IMR-90 (cell line): ENCODE data around the gene RGS5.
A peak's percentile ranks its signal among the peaks of the same experiment; 100 is the strongest.

Experiments used
- BHLHE40 ChIP-seq: fragments of 150-350 bp; IDR thresholded peaks from 2 replicates; pipeline ENCODE4 v1.6.1; 2016; ENCODE audit warnings: mild to moderate bottlenecking, low read depth, low read length
- CEBPB ChIP-seq: IDR thresholded peaks from 2 replicates; pipeline ENCODE4 v1.6.1; 2012; ENCODE audit warnings: low read depth, low read length, improper control_type of control experiment
- CHD1 ChIP-seq: IDR thresholded peaks from 2 replicates; pipeline ENCODE4 v1.6.1; 2012; ENCODE audit warnings: low read depth, low read length, improper control_type of control experiment
- CTCF ChIP-seq: conservative IDR thresholded peaks from 2 replicates; pipeline ENCODE4 v1.5.1; 2012; ENCODE audit warnings: mild to moderate bottlenecking, low read depth, low read length, improper control_type of control experiment
- ELK1 ChIP-seq: fragments of 150-350 bp; IDR thresholded peaks from 2 replicates; pipeline ENCODE4 v1.6.1; 2016; ENCODE audit warnings: low read depth, mild to moderate bottlenecking, low read length, moderate library complexity, borderline replicate concordance
- MXI1 ChIP-seq: IDR thresholded peaks from 2 replicates; pipeline ENCODE4 v1.6.1; 2012; ENCODE audit warnings: low read depth, mild to moderate bottlenecking, low read length, moderate library complexity, borderline replicate concordance
- POLR2A ChIP-seq: IDR thresholded peaks from 2 replicates; pipeline ENCODE4 v1.6.1; 2012; ENCODE audit warnings: mild to moderate bottlenecking, low read depth, low read length
- RAD21 ChIP-seq: IDR thresholded peaks from 2 replicates; pipeline ENCODE4 v1.6.1; 2012; ENCODE audit warnings: low read length, improper control_type of control experiment
- SMC3 ChIP-seq: fragments of 150-350 bp; IDR thresholded peaks from 2 replicates; pipeline ENCODE4 v1.6.1; 2016; ENCODE audit warnings: low read depth, mild to moderate bottlenecking, antibody characterized with exemption, low read length, moderate library complexity
- USF2 ChIP-seq: fragments of 150-350 bp; IDR thresholded peaks from 2 replicates; pipeline ENCODE4 v1.6.1; 2017; ENCODE audit warnings: mild to moderate bottlenecking, antibody characterized with exemption, low read length, low read depth

- TF ChIP-seq MXI1 (no peak), CTCF (peak; percentile 94), POLR2A (no peak), CEBPB (no peak), CHD1 (no peak), ELK1 (no peak), RAD21 (peak; percentile 89), BHLHE40 (no peak), SMC3 (peak; percentile 93), USF2 (no peak)
Measured at GRCh38 chr1:163174524-163175437, 27.9 kb downstream of the RGS5 start.
